Measurements from ENCODE around the gene CPA5. TPM values are rescaled to one million over a fixed set of nuclear protein-coding genes. Genes with fewer than 3 reads are reported as not detected.

Gene CPA5
- total RNA-seq, 2 experiments from 2014 or later: not detected

GRCh38 chr7:130350945-130351790 is 6.6 kb downstream of the CPA5 start:
- CTCF ChIA-PET: no interaction called here
- Mint-ChIP-seq H3K9me3 (no peaks in the 10 kb centered on the region), H3K27me3 (no peaks in the 10 kb centered on the region), H3K4me1 (ENCODE audit: low read depth) (no peaks in the 10 kb centered on the region), H3K4me3 (no peak overlapping the region), H3K36me3 (ENCODE audit: low read depth) (no peaks in the 10 kb centered on the region), H3K27ac (no peak overlapping the region)
- H3K36me3 ChIP-seq (ENCODE audit: insufficient read depth, low read length): no peaks in the 10 kb centered on the region
- ATAC-seq (ENCODE audit: poor library complexity) (no peak), DNase-seq (no peak)
- peaks cover 0 to 3% of the 10 kb centered on the region in 2 experiments for H3K9me3 ChIP-seq (ENCODE audit: control insufficient read depth in 1 of 2, insufficient read depth in 1 of 2, low read length in 2 of 2)
- H3K27me3 ChIP-seq (ENCODE audit: control insufficient read depth in 1 of 2, insufficient read depth in 2 of 2, low read length in 2 of 2): no peaks in the 10 kb centered on the region
- no peak overlapping the region for H3K27ac ChIP-seq (ENCODE audit: low read depth in 1 of 2, low read length in 2 of 2)
- intact Hi-C loops (cut with DNase I, micrococcal nuclease): no loop called here
- TF ChIP-seq, protein P1, sequence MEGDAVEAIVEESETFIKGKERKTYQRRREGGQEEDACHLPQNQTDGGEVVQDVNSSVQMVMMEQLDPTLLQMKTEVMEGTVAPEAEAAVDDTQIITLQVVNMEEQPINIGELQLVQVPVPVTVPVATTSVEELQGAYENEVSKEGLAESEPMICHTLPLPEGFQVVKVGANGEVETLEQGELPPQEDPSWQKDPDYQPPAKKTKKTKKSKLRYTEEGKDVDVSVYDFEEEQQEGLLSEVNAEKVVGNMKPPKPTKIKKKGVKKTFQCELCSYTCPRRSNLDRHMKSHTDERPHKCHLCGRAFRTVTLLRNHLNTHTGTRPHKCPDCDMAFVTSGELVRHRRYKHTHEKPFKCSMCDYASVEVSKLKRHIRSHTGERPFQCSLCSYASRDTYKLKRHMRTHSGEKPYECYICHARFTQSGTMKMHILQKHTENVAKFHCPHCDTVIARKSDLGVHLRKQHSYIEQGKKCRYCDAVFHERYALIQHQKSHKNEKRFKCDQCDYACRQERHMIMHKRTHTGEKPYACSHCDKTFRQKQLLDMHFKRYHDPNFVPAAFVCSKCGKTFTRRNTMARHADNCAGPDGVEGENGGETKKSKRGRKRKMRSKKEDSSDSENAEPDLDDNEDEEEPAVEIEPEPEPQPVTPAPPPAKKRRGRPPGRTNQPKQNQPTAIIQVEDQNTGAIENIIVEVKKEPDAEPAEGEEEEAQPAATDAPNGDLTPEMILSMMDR (IDR thresholded peaks at IDR 0.05): no peak
- POLR2A ChIA-PET: no interaction called here
- peaks cover 7% of the 10 kb centered on the region for H3K4me1 ChIP-seq (ENCODE audit: insufficient read depth, low read length)
- no peak overlapping the region for H3K4me3 ChIP-seq (ENCODE audit: low read length)

DNA sequence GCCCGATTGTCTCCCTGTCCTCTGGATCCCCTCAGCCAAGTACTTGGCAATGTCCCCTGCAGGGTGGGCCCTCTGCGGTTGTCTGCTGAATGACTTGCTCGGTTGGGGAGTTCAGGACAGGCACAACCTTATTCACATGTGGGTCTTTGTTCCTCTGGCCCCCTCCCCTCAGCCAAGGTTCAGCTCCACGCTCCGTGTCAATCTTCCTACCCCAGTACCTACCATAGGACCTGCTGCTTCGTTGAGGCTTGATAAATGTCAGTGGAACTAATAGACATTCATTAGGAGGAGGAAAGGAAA is 7.1 kb downstream of the CPA5 start:
- Histone ChIP-seq H3K27me3 (ENCODE audit: control insufficient read depth in 1 of 2, insufficient read depth in 2 of 2, low read length in 2 of 2) (no peaks in the 10 kb centered on the region), H3K27ac (ENCODE audit: low read depth in 1 of 2, low read length in 2 of 2) (no peak overlapping the region), H3K9me3 (ENCODE audit: control insufficient read depth in 1 of 2, insufficient read depth in 1 of 2, low read length in 2 of 2) (no peaks in the 10 kb centered on the region), H3K36me3 (ENCODE audit: insufficient read depth, low read length) (no peaks in the 10 kb centered on the region), H3K4me1 (ENCODE audit: insufficient read depth, low read length) (peaks cover 7% of the 10 kb centered on the region), H3K4me3 (ENCODE audit: low read length) (no peak overlapping the region)
- Mint-ChIP-seq H3K9me3 (no peaks in the 10 kb centered on the region), H3K27ac (no peak overlapping the region), H3K27me3 (no peaks in the 10 kb centered on the region), H3K36me3 (ENCODE audit: low read depth) (no peaks in the 10 kb centered on the region), H3K4me3 (no peak overlapping the region), H3K4me1 (ENCODE audit: low read depth) (no peaks in the 10 kb centered on the region)
- ChIA-PET CTCF (no interaction called here), POLR2A (no interaction called here)
- no peak for DNase-seq
- TF ChIP-seq, protein P1 (IDR thresholded peaks at IDR 0.05): no peak
- no peak for ATAC-seq (ENCODE audit: poor library complexity)
- intact Hi-C loops (cut with DNase I, micrococcal nuclease): no loop called here

GRCh38 chr7:130352194-130353074 is 7.8 kb downstream of the CPA5 start:
- DNase-seq (no peak), ATAC-seq (ENCODE audit: poor library complexity) (no peak)
- intact Hi-C loops (cut with DNase I, micrococcal nuclease): no loop called here
- Histone ChIP-seq H3K27ac (ENCODE audit: low read depth in 1 of 2, low read length in 2 of 2) (no peak overlapping the region), H3K4me1 (ENCODE audit: insufficient read depth, low read length) (peaks cover 7% of the 10 kb centered on the region), H3K27me3 (ENCODE audit: control insufficient read depth in 1 of 2, insufficient read depth in 2 of 2, low read length in 2 of 2) (no peaks in the 10 kb centered on the region), H3K36me3 (ENCODE audit: insufficient read depth, low read length) (no peaks in the 10 kb centered on the region), H3K9me3 (ENCODE audit: control insufficient read depth in 1 of 2, insufficient read depth in 1 of 2, low read length in 2 of 2) (no peaks in the 10 kb centered on the region), H3K4me3 (ENCODE audit: low read length) (no peak overlapping the region)
- TF ChIP-seq, protein P1 (IDR thresholded peaks at IDR 0.05): no peak
- ChIA-PET POLR2A (no interaction called here), CTCF (no interaction called here)
- H3K27ac Mint-ChIP-seq: no peak overlapping the region
- H3K9me3 Mint-ChIP-seq: no peaks in the 10 kb centered on the region
- H3K27me3 Mint-ChIP-seq: no peaks in the 10 kb centered on the region
- no peaks in the 10 kb centered on the region for H3K4me1 Mint-ChIP-seq (ENCODE audit: low read depth)
- no peaks in the 10 kb centered on the region for H3K36me3 Mint-ChIP-seq (ENCODE audit: low read depth)
- no peak overlapping the region for H3K4me3 Mint-ChIP-seq

All from CD4-positive, alpha-beta T cell (primary cell).